ENCODE measurements around the gene FGF8.

FGF8 gene

DNA sequence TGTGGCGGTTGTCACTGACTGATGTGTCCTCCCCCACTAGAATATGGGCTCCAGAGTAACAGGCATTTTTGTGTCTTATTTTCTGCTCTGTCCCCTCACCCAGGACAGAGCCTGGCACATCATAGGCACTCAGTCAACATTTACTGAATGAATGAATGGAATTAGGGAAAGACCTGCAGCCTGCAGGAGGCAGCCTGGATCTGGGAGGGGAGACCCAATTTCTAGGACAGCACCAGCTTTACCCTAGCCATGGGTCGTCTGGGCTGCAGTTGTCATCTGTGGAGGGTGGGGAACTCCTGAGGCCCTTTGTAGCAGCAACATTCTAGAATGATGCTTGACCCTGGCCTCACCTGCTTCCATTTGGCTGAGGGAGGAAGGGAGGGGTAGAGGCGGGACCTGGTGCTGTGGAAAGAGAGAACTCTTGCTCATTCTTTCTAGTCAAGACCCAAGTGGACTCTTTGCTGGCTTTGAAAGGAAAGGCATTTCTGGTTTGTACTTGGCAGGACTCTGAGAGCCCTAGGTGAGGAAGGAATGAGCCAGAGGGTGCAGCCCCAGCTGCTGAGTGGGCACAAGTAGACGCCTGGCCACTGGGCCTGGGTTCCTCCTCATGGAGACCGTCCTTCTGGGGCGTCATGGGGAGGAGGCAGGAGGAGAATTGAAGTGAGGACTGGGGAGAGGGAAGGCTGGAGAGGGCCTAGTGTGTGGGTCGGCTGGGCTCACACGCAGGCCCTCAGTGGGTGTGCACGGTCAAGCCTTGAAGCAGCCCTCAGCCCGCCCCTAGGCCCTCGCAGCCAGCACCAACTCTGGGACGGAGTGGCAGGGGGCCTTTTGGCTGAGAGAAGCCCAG, 8.9 kb downstream of the FGF8 start:
- CTCF ChIA-PET, result interaction anchor here (7.4 kb wide), 1 partner anchor 163 kb away, joined by 44 read pairs; no protein-coding TSS in a partner anchor
- POLR2A ChIA-PET, result interaction anchor here (0.5 to 0.6 kb wide), 2 partner anchors 74 to 1908 kb away, joined by 3 to 4 read pairs; no protein-coding TSS in a partner anchor
- TF ChIP-seq, protein P1, sequence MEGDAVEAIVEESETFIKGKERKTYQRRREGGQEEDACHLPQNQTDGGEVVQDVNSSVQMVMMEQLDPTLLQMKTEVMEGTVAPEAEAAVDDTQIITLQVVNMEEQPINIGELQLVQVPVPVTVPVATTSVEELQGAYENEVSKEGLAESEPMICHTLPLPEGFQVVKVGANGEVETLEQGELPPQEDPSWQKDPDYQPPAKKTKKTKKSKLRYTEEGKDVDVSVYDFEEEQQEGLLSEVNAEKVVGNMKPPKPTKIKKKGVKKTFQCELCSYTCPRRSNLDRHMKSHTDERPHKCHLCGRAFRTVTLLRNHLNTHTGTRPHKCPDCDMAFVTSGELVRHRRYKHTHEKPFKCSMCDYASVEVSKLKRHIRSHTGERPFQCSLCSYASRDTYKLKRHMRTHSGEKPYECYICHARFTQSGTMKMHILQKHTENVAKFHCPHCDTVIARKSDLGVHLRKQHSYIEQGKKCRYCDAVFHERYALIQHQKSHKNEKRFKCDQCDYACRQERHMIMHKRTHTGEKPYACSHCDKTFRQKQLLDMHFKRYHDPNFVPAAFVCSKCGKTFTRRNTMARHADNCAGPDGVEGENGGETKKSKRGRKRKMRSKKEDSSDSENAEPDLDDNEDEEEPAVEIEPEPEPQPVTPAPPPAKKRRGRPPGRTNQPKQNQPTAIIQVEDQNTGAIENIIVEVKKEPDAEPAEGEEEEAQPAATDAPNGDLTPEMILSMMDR (IDR thresholded peaks at IDR 0.05; ENCODE audit: control extremely low read depth, extremely low read depth, low read depth, missing control alignments), result no peak
- no peak for DNase-seq (ENCODE audit: extremely low spot score)

DNA sequence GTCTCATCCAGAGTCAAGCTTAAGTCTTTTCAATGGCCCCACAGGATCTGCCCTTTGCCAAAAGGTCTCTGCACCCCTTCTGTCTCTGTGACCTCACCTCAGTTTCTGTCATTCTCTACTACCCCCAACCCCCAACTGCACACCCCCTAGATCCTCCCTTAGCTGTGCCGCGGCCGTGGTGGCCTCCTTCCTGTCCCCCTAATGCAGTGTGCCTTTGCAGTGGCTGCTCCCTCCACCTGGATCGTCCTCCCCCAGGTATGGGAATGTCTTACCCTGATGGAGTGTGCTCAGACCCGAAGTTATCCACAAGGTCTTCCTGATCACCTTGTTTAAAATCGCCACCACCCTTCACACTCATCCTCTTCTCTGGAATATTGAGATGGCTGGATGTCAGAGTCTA, 9.6 kb downstream of the FGF8 start:
- TF ChIP-seq, protein P1 (IDR thresholded peaks at IDR 0.05; ENCODE audit: control extremely low read depth, extremely low read depth, low read depth, missing control alignments), result no peak
- POLR2A ChIA-PET, result interaction anchor here (0.6 kb wide), 1 partner anchor 1909 kb away, joined by 3 read pairs; no protein-coding TSS in a partner anchor
- DNase-seq (ENCODE audit: extremely low spot score), result no peak
- CTCF ChIA-PET, result no interaction called here

DNA sequence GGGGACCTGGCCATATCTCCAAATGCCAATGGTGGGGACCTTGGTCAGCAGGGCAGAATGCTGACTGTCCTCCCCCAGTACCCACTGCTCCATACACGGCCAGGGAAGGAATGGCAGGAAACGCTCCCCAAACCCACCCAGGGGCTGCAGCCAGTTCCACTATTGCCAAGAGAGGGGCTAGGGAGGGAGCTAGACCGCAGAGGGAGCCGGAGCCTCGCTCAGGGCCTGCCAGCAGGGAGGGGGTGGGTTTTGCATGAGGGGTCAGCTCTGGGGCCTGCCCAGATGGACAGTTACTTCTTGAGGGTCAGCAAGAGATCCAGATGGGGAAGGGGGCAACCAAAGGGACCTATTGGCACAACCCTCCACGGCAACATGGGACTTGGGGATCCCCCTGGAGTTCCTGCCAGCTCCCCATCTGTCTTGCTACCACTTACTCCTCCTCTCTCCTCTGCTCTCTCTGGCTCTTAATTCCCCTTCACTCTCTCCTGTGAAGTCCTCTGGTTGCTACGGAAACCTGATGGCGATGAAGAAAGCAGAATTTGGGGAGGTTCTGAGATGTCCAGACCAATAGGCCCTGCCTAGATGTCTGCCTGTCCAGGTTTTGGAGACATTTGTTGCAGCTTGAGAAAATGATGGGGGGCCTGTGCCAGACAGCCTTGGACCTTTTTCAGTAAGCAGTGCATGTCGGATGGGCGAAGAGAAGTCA, 12.6 kb downstream of the FGF8 start:
- DNase-seq (ENCODE audit: extremely low spot score), result no peak
- TF ChIP-seq, protein P1 (IDR thresholded peaks at IDR 0.05; ENCODE audit: control extremely low read depth, extremely low read depth, low read depth, missing control alignments), result no peak
- ChIA-PET CTCF (interaction anchor here (0.8 to 1.9 kb wide), 5 partner anchors 11 to 159 kb away, joined by 3 to 4 read pairs (median 4); no protein-coding TSS in a partner anchor), POLR2A (no interaction called here)

DNA sequence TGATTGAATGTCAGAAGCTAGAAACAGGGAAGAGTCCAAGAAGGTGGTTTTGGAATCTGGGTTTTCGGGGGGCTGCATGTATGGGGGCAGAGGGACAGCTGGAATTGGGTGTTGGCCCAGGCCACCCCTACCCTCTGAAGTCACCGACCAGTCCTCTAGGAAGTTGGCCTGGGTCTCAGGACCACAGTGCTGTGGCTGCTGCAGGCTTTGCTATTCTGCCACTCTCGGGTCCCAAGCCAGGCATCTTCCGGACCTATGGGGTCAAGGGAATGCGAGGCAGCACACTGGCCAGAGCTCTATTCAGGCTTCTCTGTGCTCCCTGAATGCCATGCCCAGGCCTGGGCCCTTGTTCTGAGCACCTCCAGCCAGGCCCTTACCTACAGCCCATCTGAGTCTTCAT, 13.2 kb downstream of the FGF8 start:
- TF ChIP-seq, protein P1 (IDR thresholded peaks at IDR 0.05; ENCODE audit: control extremely low read depth, extremely low read depth, low read depth, missing control alignments), result no peak
- ChIA-PET CTCF (interaction anchor here (1.0 to 1.9 kb wide), 4 partner anchors 11 to 160 kb away, joined by 4 to 5 read pairs (median 4); no protein-coding TSS in a partner anchor), POLR2A (no interaction called here)
- no peak for DNase-seq (ENCODE audit: extremely low spot score)

DNA sequence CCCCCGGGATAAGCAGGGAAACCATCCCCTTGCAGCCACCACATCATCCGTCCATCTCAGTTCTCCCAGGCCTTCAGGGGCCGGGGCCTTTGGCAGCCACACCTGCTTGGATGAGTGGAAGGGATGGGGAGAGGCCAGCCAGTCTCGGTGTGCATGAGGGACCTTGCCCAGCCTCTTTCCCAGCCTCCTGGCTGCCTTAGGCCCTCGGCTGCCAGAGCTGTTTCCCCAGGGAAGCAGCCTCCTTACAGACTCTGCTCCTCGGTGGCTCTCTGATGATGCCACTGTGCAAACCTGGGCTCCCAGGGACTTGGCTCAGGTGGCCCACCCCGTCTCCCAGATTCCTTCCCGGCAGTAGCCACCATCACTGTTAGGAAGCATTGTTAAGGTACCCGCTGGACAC, 14.7 kb downstream of the FGF8 start:
- TF ChIP-seq, protein P1 (IDR thresholded peaks at IDR 0.05; ENCODE audit: control extremely low read depth, extremely low read depth, low read depth, missing control alignments), result no peak
- ChIA-PET POLR2A (no interaction called here), CTCF (interaction anchor here (1.6 to 1.9 kb wide), 2 partner anchors 13 to 158 kb away, joined by 4 to 5 read pairs; no protein-coding TSS in a partner anchor)
- DNase-seq (ENCODE audit: extremely low spot score), result no peak

DNA sequence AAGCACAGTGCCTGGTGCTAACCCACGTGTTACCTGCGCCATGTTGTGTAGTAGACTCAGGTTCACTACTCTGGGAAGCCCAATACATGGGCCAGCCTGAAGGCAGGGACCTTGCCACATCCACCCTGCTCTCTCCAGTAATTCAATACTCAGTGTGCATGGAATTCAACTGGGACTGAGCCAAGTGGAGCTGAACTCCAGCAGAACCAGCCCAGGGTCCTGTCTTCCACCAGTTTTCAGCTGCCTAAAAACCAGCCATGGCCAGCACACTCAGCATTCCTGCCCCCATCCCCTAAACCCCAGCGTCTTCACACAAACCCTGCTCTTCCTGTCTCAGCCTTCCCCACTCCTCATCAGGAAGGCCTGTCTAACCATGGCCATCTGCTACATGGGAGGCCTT, 15.4 kb downstream of the FGF8 start:
- TF ChIP-seq, protein P1 (IDR thresholded peaks at IDR 0.05; ENCODE audit: control extremely low read depth, extremely low read depth, low read depth, missing control alignments), result no peak
- ChIA-PET POLR2A (no interaction called here), CTCF (interaction anchor here (0.9 kb wide), 1 partner anchor 158 kb away, joined by 3 read pairs; no protein-coding TSS in a partner anchor)
- no peak for DNase-seq (ENCODE audit: extremely low spot score)

All from GM10248 (cell line).